Nephron (organoid): ENCODE measurements around the gene LEF1.

Experiments
- H3K27ac Mint-ChIP-seq, 3 experiments: 2 replicates each; pipeline ENCODE4 v1.8.0; 2020; ENCODE audit warnings: mixed read lengths in 3 of 3, mild to moderate bottlenecking in 2 of 3, moderate library complexity in 1 of 3
- H3K27me3 Mint-ChIP-seq: 2 replicates; pipeline ENCODE4 v1.8.0; 2021; ENCODE audit warnings: low read depth, mild to moderate bottlenecking, moderate library complexity, mixed read lengths
- H3K36me3 Mint-ChIP-seq: 2 replicates; pipeline ENCODE4 v1.8.0; 2020; ENCODE audit warnings: low read depth, mixed read lengths
- H3K4me1 Mint-ChIP-seq: 2 replicates; pipeline ENCODE4 v1.8.0; 2020; ENCODE audit warnings: mixed read lengths
- H3K4me3 Mint-ChIP-seq, 3 experiments: 2 replicates each; pipeline ENCODE4 v1.8.0; 2020; ENCODE audit warnings: mild to moderate bottlenecking in 3 of 3, mixed read lengths in 3 of 3, moderate library complexity in 2 of 3
- H3K9me3 Mint-ChIP-seq: 2 replicates; pipeline ENCODE4 v1.8.0; 2020; ENCODE audit warnings: mixed read lengths
- TF ChIP-seq, protein P1 (sequence below), 3 experiments: fragments of 200-600 bp; sonication (generic); IDR thresholded peaks; one replicate each; pipeline ENCODE4 v1.5.0; 2021; ENCODE audit warnings: antibody characterized with exemption in 3 of 3; ENCODE audit not compliant: unreplicated experiment in 3 of 3

LEF1 gene

DNA sequence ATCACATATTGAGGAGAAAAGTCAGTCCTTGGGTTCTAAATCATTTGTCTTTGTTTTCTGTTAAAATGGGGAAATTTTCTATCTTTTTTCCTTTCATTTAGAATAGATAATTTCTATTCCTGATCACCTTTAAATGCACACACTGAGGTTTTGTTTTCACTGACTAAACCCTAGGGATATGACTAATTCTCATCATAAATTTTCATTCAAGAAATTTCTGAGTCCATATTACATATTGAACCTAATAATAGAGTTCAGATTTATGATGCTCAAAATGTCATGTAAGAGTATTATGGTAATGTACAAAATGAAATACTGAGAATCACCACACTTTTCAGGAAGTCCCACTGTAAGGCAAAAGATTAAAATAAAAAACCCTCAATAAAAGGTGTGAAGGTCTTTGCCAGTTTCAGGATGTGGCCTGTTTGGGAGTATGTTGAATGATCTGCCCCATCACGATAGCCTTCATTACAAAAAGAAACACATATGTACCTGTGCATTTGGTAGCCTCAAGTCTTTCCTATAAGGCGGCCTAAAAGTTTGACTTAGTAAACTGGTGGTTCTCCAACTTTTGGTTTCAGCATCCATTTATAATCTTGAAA is 49.4 kb downstream of the LEF1 start:
- Mint-ChIP-seq H3K27me3 (no peaks in the 10 kb centered on the region), H3K36me3 (no peaks in the 10 kb centered on the region)

DNA sequence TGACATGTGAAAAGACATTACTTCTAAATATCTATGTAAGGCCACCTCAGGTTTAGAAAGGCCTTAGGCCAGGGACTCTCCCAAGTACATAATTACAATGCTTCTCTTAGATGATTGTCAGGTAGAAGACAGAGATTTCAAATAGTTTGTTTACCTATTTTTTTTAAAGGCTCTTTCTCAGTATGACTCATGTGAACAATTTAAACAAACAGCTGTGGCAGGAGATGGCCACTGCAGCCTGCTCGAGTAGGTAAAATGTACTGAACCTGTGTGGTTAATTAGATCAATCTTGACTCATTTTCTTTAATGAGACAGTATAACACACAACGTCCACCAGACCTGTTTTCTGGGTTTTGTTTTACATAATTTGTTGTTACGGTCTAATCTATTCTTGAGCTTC is 50.2 kb downstream of the LEF1 start:
- Mint-ChIP-seq H3K4me1 (peaks cover 38% of the 10 kb centered on the region), H3K36me3 (no peaks in the 10 kb centered on the region), H3K27me3 (no peaks in the 10 kb centered on the region), H3K27ac (peak overlapping the region in 1 of 3 experiments; percentile 22), H3K9me3 (no peaks in the 10 kb centered on the region), H3K4me3 (no peak overlapping the region)
- TF ChIP-seq, protein P1, sequence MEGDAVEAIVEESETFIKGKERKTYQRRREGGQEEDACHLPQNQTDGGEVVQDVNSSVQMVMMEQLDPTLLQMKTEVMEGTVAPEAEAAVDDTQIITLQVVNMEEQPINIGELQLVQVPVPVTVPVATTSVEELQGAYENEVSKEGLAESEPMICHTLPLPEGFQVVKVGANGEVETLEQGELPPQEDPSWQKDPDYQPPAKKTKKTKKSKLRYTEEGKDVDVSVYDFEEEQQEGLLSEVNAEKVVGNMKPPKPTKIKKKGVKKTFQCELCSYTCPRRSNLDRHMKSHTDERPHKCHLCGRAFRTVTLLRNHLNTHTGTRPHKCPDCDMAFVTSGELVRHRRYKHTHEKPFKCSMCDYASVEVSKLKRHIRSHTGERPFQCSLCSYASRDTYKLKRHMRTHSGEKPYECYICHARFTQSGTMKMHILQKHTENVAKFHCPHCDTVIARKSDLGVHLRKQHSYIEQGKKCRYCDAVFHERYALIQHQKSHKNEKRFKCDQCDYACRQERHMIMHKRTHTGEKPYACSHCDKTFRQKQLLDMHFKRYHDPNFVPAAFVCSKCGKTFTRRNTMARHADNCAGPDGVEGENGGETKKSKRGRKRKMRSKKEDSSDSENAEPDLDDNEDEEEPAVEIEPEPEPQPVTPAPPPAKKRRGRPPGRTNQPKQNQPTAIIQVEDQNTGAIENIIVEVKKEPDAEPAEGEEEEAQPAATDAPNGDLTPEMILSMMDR (IDR thresholded peaks at IDR 0.05; ENCODE audit: unreplicated experiment in 3 of 3), result no peak

More for the DNA sequence above, 49.4 kb downstream of the LEF1 start:
- TF ChIP-seq, protein P1 (IDR thresholded peaks at IDR 0.05; ENCODE audit: unreplicated experiment in 3 of 3), result no peak
- H3K4me3 Mint-ChIP-seq, result no peak overlapping the region
- peaks cover 30% of the 10 kb centered on the region for H3K4me1 Mint-ChIP-seq
- no peaks in the 10 kb centered on the region for H3K9me3 Mint-ChIP-seq
- no peak overlapping the region for H3K27ac Mint-ChIP-seq

DNA sequence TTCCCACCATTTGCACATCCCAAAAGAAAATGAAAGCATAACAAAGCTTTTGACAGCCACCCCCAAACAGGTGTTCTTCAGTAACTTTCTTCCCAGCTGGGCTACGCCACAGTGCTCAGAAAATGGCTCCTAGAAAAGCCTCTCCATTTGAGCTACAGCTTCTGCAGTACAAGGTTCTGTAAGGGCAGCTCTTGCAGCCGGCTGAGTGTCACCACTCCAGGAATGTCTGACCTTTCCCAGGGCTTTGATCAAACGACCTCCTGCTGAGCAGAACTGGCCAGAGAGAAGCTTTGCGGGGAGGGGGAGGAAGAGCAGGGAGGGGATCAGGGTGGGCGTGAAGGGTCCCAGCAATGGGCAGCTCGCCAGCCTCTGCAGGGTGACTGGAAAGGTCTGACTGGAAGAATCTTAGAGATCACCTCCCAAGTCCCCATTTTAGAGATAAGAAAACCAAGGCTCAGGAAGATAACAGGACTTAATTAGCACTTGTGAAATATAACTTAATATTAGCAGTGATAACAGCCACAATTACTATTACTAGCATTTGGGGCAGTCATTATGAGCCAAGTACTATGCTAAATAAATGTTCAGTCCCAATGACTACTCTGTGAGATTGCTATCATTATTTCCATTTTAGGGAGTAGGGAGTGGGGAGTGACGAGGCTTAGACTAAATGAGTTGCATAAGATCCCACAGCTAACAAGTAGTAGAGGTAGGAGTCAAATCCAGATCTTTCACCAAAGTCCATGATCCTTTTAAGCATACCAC is 51.1 kb downstream of the LEF1 start:
- Mint-ChIP-seq H3K9me3 (no peaks in the 10 kb centered on the region), H3K4me1 (peaks cover 47% of the 10 kb centered on the region), H3K36me3 (no peaks in the 10 kb centered on the region), H3K27me3 (no peaks in the 10 kb centered on the region), H3K4me3 (peak overlapping the region in 1 of 3 experiments; percentile 8), H3K27ac (peak overlapping the region; percentile 33 to 62 (median 47))
- TF ChIP-seq, protein P1 (IDR thresholded peaks at IDR 0.05; ENCODE audit: unreplicated experiment in 3 of 3), result no peak

DNA sequence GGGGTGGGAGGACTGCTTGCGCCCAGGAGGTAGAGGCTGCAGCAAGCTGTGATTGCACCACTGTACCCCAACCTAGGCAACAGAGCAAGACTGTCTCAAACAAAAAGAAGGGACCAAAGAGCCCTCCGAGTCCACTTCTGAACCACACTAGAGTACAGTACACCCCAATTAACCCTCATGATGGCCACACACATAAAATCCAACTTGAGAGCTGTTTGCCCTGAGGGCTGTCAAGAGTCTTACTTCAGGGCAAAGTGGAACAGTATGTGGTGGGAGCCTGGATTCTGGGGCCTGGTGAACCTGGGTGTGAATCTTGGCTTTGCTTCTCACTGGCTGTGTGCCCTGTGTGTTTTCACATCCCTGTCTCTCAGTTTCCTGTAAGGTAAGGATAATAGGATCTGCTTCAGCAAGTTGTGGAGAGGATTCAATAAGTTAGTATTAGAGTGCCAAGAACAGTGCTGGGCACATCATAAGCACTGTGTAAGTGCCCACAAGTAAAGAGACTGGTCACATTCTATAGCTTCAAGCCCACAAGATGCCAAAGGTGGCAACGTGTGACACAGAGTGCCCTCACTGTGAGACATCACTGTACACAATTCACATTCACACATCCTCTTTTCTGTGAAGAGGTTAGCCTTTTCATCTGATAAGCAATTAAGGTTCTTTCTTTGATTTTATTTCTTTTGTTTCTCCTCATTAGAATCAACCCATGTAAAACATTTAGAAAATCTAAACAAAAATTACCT is 52.1 kb downstream of the LEF1 start:
- Mint-ChIP-seq H3K27me3 (no peaks in the 10 kb centered on the region), H3K4me3 (no peak overlapping the region)

DNA sequence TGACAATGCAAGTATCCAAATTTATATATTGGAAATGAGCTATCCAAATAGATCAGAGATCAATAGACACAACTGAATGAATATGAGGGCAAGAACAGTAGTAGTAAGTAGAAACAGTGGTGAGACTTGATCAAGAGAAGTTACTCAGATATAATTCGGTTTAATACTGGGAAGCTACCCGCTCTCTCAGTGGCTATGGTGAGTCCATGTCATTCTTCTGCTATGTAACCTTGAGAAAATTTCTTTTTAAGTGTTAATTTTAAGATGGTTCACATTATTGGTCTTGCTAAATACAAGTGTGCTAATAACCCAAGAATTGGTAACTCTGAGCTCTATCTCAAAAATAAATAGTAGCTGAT is 53.6 kb downstream of the LEF1 start:
- TF ChIP-seq, protein P1 (IDR thresholded peaks at IDR 0.05; ENCODE audit: unreplicated experiment in 3 of 3), result no peak
- peaks cover 48% of the 10 kb centered on the region for H3K4me1 Mint-ChIP-seq

More for the DNA sequence above, 52.1 kb downstream of the LEF1 start:
- H3K9me3 Mint-ChIP-seq, result no peaks in the 10 kb centered on the region
- TF ChIP-seq, protein P1 (IDR thresholded peaks at IDR 0.05; ENCODE audit: unreplicated experiment in 3 of 3), result no peak
- H3K27ac Mint-ChIP-seq, result no peak overlapping the region
- H3K4me1 Mint-ChIP-seq, result peaks cover 48% of the 10 kb centered on the region
- H3K36me3 Mint-ChIP-seq, result no peaks in the 10 kb centered on the region

More for the DNA sequence above, 53.6 kb downstream of the LEF1 start:
- Mint-ChIP-seq H3K4me3 (no peak overlapping the region), H3K27ac (peak overlapping the region; percentile 5 to 58 (median 42)), H3K9me3 (no peaks in the 10 kb centered on the region), H3K36me3 (no peaks in the 10 kb centered on the region), H3K27me3 (no peaks in the 10 kb centered on the region)
